Activated T-cell treated with anti-CD3 and anti-CD28 coated beads, Interleukin-2, amount 50 U/mL, for 4 hours (primary cell): ENCODE data around the gene IMPDH1. TPM values are rescaled to one million over a fixed set of nuclear protein-coding genes. Genes with fewer than 3 reads are reported as not detected.

Experiments used
- ATAC-seq, 2 donors: fragments of 200-7000 bp; cut with Tn5 transposase; one replicate each; pipeline ENCODE4 v1.10.0; 2021
- DNase-seq: peaks from one replicate; pipeline ENCODE4 v3.0.0-alpha.2; 2020
- H3K27me3 Mint-ChIP-seq: one replicate; pipeline ENCODE4 v1.8.0; 2021; ENCODE audit warnings: low read depth, mixed read lengths
- H3K36me3 Mint-ChIP-seq: one replicate; pipeline ENCODE4 v1.8.0; 2022; ENCODE audit warnings: mixed read lengths; ENCODE audit not compliant: insufficient read depth
- H3K4me1 Mint-ChIP-seq: one replicate; pipeline ENCODE4 v1.8.0; 2021; ENCODE audit warnings: low read depth, mixed read lengths
- H3K4me3 Mint-ChIP-seq: one replicate; pipeline ENCODE4 v1.8.0; 2021; ENCODE audit warnings: mild to moderate bottlenecking, moderate library complexity, mixed read lengths
- H3K9me3 Mint-ChIP-seq: one replicate; pipeline ENCODE4 v1.8.0; 2021; ENCODE audit warnings: mixed read lengths
- total RNA-seq, 3 donors: library from RNA; stranded (reverse); gene quantifications; one replicate each; pipeline ENCODE4 v1.2.1, GENCODE V29; 2021

Gene IMPDH1
- total RNA-seq, 3 donors from 2014 or later, result 88.4 to 110 (median 109) TPM

DNA sequence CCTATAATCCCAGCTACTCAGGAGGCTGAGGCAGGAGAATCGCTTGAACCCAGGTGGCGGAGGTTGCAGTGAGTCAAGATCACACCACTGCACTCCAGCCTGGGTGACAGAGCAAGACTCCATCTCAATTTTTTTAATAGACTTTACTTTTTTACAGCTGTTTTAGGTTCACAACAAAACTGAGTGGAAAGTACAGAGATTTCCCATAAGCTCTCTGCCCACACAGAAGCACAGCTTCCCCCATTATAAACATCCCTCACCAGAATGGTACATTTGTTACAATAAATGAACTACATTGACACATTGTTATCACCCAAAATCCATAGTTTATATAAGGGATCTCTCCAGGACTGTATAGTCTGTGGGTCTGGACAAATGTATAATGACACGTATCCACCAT is 33.7 kb downstream of the IMPDH1 start:
- no peak for ATAC-seq
- H3K4me1 Mint-ChIP-seq, result no peaks in the 10 kb centered on the region
- H3K36me3 Mint-ChIP-seq, result no peaks in the 10 kb centered on the region
- no peak for DNase-seq
- H3K9me3 Mint-ChIP-seq, result peaks cover 4% of the 10 kb centered on the region
- no peak overlapping the region for H3K4me3 Mint-ChIP-seq
- peaks cover 3% of the 10 kb centered on the region for H3K27me3 Mint-ChIP-seq

DNA sequence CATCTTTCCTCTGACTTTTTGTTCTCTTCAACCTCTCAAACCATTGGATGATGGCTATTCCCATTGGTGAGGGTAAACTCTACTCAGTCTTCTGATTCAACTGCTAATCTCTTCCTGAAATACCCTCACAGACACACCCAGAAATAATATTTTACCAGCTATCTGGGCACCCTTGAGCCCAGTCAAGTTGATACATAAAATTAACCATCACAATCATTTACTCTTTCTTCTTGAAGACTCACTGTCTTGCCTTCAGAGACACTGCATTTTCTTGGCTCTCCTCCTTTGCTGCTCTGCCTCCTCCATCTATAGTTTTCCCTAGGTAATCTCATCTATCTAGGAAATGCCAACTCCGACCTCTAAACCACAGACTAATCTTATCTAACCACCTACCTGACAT is 35.7 kb downstream of the IMPDH1 start:
- H3K4me3 Mint-ChIP-seq, result no peak overlapping the region
- H3K9me3 Mint-ChIP-seq, result peaks cover 4% of the 10 kb centered on the region
- ATAC-seq (no peak), DNase-seq (no peak)
- H3K27me3 Mint-ChIP-seq, result peaks cover 3% of the 10 kb centered on the region
- no peaks in the 10 kb centered on the region for H3K36me3 Mint-ChIP-seq
- H3K4me1 Mint-ChIP-seq, result no peaks in the 10 kb centered on the region

DNA sequence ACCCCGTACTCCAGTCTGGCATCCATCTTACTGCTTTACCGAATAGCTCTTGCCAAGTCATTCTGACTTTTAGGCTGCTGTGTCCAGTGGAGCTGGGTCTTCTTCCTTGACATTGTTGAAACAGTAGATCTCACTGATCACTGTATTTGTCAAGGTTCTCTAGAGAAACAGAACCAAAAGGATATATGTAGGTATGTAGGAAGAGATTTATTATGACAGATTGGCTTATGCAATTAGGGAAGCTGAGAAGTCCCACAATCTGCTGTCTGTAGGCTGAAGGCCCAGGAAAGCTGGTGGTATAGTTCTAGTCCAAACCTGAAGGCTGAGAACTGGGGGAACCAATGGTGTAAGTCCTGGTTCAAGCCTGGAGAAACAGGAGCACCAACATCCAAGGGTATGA is 36.2 kb downstream of the IMPDH1 start:
- H3K27me3 Mint-ChIP-seq, result peaks cover 3% of the 10 kb centered on the region
- H3K9me3 Mint-ChIP-seq, result peaks cover 4% of the 10 kb centered on the region
- H3K4me3 Mint-ChIP-seq, result no peak overlapping the region
- H3K4me1 Mint-ChIP-seq, result no peaks in the 10 kb centered on the region
- H3K36me3 Mint-ChIP-seq, result no peaks in the 10 kb centered on the region
- ATAC-seq (no peak), DNase-seq (no peak)

DNA sequence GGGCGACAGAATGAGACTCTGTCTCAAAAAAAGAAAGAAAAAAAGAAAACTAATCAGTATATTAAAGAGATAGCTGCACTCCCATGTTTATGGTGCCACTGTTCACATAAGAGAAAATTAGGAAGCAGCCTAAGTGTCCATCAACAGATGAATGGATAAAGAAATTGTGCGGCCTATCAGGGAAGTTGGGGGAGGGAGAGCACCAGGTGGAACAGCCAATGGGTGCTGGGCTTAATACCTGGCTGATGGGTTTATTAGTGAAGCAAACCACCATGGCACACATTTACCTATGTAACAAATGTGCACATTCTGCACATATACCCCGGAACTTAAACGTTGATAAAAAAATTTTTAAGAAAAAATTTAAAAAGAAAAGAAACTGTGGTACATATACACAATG is 39.3 kb downstream of the IMPDH1 start:
- Mint-ChIP-seq H3K4me3 (no peak overlapping the region), H3K27me3 (peaks cover 8% of the 10 kb centered on the region), H3K9me3 (peaks cover 4% of the 10 kb centered on the region), H3K36me3 (no peaks in the 10 kb centered on the region), H3K4me1 (no peaks in the 10 kb centered on the region)
- no peak for DNase-seq
- no peak for ATAC-seq

DNA sequence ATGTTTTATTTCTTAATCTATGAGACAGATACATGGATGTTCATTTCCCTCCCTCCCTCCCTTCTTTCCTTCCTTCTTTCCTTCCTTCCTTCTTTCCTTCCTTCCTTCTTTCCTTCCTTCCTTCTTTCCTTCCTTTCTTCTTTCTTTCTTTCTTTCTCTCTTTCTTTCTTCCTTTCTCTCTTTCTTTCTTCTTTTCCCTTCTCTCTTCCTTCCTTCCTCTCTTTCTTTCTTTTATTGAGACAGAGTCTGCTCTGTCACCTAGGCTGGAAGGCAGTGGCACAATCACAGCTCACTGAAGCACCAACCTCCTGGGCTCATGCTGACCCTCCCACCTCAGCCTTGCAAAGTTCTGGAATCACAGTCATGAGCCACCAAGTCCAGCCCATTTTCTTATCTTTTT is 42.8 kb downstream of the IMPDH1 start:
- Mint-ChIP-seq H3K4me1 (peaks cover 11% of the 10 kb centered on the region), H3K27me3 (peaks cover 38% of the 10 kb centered on the region), H3K9me3 (no peaks in the 10 kb centered on the region), H3K4me3 (no peak overlapping the region), H3K36me3 (no peaks in the 10 kb centered on the region)
- no peak for DNase-seq
- ATAC-seq, result no peak

DNA sequence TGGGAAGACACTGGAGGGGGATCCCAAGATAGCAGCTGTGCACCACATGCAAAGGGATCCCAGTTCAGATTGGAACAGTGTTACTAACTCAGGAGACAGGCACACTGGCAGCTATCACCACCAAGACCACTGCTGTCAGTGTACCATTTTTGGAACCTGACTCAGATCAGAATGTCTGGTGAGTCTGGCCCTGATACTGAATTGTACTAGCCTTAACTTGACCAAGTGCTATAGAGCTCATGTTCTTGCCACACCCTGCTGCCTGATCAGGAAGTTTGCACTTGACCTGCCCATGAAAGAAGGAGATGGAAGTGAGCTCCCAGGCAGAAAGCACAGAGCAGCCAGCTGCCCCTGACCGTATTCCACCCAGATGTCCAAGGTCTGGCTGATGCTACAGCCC is 43.5 kb downstream of the IMPDH1 start:
- no peaks in the 10 kb centered on the region for H3K36me3 Mint-ChIP-seq
- H3K27me3 Mint-ChIP-seq, result peaks cover 41% of the 10 kb centered on the region
- no peak overlapping the region for H3K4me3 Mint-ChIP-seq
- DNase-seq (no peak), ATAC-seq (no peak)
- H3K4me1 Mint-ChIP-seq, result peaks cover 14% of the 10 kb centered on the region
- no peaks in the 10 kb centered on the region for H3K9me3 Mint-ChIP-seq

DNA sequence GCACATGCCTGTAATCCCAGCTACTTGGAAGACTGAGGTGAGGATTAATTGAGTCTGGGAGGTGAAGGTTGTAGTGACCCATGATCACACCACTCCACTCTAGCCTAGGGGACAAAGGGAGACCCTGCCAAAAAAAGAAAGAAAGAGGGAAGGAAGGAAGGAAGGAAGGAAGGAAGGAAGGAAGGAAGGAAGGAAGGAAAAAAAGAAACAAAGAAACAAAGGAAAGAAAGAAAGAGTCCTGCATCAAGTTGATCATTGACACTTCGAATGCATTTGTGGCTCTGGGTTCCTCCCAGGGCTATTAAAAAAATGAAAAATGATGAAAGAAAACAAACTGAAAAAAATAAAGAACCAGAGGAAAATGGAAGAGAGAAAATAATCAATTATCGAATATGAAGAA is 44.4 kb downstream of the IMPDH1 start:
- ATAC-seq, result no peak
- H3K4me3 Mint-ChIP-seq, result no peak overlapping the region
- H3K27me3 Mint-ChIP-seq, result peaks cover 44% of the 10 kb centered on the region
- no peaks in the 10 kb centered on the region for H3K9me3 Mint-ChIP-seq
- no peaks in the 10 kb centered on the region for H3K36me3 Mint-ChIP-seq
- no peak for DNase-seq
- H3K4me1 Mint-ChIP-seq, result peaks cover 21% of the 10 kb centered on the region

DNA sequence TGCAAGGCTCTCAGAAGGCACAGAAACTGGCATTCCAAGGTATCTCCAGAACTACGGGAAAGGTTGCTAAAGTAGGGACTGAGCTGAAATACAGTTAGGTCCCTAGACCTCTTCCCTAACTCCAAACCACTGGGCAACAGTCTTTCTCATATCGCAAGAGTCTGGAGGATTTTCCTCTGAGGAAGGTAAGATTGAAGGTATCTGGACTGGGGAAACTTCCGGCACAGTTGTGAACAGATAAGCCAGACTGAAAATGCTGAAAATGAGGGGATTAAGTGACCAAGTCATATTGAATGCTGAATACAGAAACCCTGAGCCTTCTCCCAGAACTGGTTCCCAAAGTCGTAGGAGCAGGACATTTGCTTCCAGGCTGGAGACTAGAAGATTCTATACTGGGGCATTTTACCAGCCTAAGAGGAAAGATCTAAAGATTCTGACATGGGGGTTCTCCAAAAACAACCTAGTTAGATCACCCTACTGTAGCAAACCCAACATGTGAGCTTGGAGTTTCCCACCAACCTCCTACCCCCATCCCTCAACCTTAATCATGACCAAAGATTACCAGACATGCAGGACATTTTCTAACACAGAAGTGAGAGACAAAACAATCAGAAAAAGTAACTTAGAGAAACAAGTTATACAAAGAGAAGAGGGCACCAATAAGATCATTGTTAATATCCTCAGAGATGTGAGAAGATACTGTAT is 45.5 kb downstream of the IMPDH1 start:
- H3K4me1 Mint-ChIP-seq, result peaks cover 21% of the 10 kb centered on the region
- no peak overlapping the region for H3K4me3 Mint-ChIP-seq
- H3K27me3 Mint-ChIP-seq, result peaks cover 44% of the 10 kb centered on the region
- H3K9me3 Mint-ChIP-seq, result no peaks in the 10 kb centered on the region
- ATAC-seq, result no peak
- no peaks in the 10 kb centered on the region for H3K36me3 Mint-ChIP-seq
- no peak for DNase-seq

DNA sequence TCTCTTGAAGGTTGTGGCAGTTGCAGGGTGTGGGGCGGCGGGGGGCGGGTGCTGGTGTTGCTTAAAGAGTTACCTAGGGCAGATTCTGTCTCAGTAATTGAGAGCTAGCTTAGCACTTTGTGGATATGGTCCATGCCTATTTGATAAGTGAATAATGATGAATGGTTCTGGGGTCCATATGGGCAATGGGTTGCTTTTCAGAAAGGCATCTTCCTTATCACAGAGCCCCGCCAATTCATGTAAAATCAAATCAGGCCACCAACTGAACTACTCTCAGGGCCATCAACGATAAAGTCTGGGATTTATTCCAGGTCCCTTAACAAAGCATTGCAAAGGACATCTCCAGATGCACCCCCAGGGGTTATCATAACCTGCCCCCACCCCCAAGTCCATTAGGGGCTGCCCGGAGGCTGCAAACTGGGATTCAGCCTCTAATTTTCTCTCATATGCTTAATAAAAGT is 46.5 kb downstream of the IMPDH1 start:
- H3K9me3 Mint-ChIP-seq, result no peaks in the 10 kb centered on the region
- DNase-seq (no peak), ATAC-seq (no peak)
- peaks cover 44% of the 10 kb centered on the region for H3K27me3 Mint-ChIP-seq
- no peaks in the 10 kb centered on the region for H3K36me3 Mint-ChIP-seq
- peaks cover 21% of the 10 kb centered on the region for H3K4me1 Mint-ChIP-seq
- H3K4me3 Mint-ChIP-seq, result no peak overlapping the region

- DNase-seq, result no peak
These were observed 47.1 kb downstream of the IMPDH1 start for GRCh38 chr7:128362670-128363069.

DNA sequence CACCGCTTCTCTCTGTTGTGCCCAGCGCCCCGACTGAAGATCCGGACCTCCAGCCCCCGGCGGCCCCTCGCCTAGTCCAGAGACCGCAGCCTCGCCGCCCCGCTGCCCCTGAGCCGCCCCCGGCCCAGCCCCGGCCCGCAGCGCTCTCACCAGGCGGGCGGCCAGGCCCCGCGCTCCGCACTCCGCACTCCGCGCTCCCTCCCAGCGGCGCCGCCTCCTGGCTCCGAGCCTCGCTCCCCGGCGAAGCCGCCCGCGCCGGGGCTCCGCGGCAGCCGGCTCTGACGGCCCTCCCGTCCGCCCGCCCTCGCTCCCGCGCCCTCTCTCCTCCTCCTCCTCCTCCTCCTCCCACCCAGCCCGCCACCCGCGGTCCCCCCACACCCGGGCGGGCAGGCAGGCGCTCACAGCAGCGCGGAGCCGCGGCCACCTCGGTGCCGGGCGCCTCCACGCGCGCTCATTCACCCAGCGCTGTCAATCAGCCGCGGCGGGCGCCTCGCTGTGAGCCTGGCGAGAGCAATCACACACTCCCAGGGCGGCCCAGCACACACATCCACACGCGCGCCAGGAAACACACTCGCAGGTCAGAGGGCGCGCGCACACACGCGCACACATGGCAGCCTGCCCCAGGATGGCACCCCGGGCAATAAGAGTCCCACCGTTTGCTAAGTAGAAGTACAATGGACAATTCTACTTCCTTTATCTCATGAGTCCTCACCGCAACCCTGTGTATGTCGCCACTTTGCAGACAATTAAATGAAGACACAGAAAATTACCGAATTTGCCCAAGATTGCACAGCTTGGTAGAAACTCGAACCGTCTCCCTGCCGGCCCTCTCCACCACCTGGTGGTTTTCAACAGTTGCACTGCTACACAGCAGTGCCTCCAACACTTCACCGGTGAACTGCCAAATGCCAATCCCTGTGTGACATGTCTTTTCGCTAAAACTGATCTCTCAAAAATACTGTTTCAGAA is 48.1 kb downstream of the IMPDH1 start, which contains the start of gene PRRT4:
Gene PRRT4, minus strand, starts transcription at position 280 of the 969 bp plus-strand sequence.
- Mint-ChIP-seq H3K4me3 (peak within 1 kb of the TSS; percentile 80), H3K27me3 (peaks cover 44% of the 10 kb centered on the region), H3K4me1 (peaks cover 21% of the 10 kb centered on the region), H3K9me3 (no peaks in the 10 kb centered on the region), H3K36me3 (no peaks in the 10 kb centered on the region)
- DNase-seq, result peak; percentile 49
- peak; percentile 65 to 66 for ATAC-seq

More at GRCh38 chr7:128362670-128363069, 47.1 kb downstream of the IMPDH1 start:
- ATAC-seq, result peak; percentile 80 to 84
- no peaks in the 10 kb centered on the region for H3K9me3 Mint-ChIP-seq
- H3K36me3 Mint-ChIP-seq, result no peaks in the 10 kb centered on the region
- H3K4me3 Mint-ChIP-seq, result peak overlapping the region; percentile 80
- H3K27me3 Mint-ChIP-seq, result peaks cover 44% of the 10 kb centered on the region
- peaks cover 21% of the 10 kb centered on the region for H3K4me1 Mint-ChIP-seq

GRCh38 chr7:128360359-128360678 is 49.5 kb downstream of the IMPDH1 start:
- peaks cover 36% of the 10 kb centered on the region for H3K27me3 Mint-ChIP-seq

GRCh38 chr7:128359939-128360338 is 49.8 kb downstream of the IMPDH1 start:
- H3K4me3 Mint-ChIP-seq, result no peak overlapping the region

More at GRCh38 chr7:128360359-128360678, 49.5 kb downstream of the IMPDH1 start:
- H3K9me3 Mint-ChIP-seq, result no peaks in the 10 kb centered on the region
- peaks cover 21% of the 10 kb centered on the region for H3K4me1 Mint-ChIP-seq
- H3K36me3 Mint-ChIP-seq, result no peaks in the 10 kb centered on the region
- H3K4me3 Mint-ChIP-seq, result no peak overlapping the region
- no peak for ATAC-seq
- DNase-seq, result no peak

GRCh38 chr7:128359336-128359735 is 50.4 kb downstream of the IMPDH1 start:
- H3K9me3 Mint-ChIP-seq, result no peaks in the 10 kb centered on the region
- H3K27me3 Mint-ChIP-seq, result peaks cover 27% of the 10 kb centered on the region
- no peak for DNase-seq
- peaks cover 21% of the 10 kb centered on the region for H3K4me1 Mint-ChIP-seq
- ATAC-seq, result no peak
- H3K36me3 Mint-ChIP-seq, result no peaks in the 10 kb centered on the region
- no peak overlapping the region for H3K4me3 Mint-ChIP-seq

More at GRCh38 chr7:128359939-128360338, 49.8 kb downstream of the IMPDH1 start:
- ATAC-seq (no peak), DNase-seq (no peak)
- H3K9me3 Mint-ChIP-seq, result no peaks in the 10 kb centered on the region
- no peaks in the 10 kb centered on the region for H3K36me3 Mint-ChIP-seq
- peaks cover 21% of the 10 kb centered on the region for H3K4me1 Mint-ChIP-seq
- H3K27me3 Mint-ChIP-seq, result peaks cover 32% of the 10 kb centered on the region
